ENCODE results near the gene HYKK. TPM values are rescaled to one million over a fixed set of nuclear protein-coding genes. Genes with fewer than 3 reads are reported as not detected.

The HYKK gene
- total and polyA plus RNA-seq, 10 of the 15 experiments (the other 5 are each of a cell fraction or from before 2014, with no cell fraction given): 0.15 to 0.98 (median 0.49) TPM

DNA sequence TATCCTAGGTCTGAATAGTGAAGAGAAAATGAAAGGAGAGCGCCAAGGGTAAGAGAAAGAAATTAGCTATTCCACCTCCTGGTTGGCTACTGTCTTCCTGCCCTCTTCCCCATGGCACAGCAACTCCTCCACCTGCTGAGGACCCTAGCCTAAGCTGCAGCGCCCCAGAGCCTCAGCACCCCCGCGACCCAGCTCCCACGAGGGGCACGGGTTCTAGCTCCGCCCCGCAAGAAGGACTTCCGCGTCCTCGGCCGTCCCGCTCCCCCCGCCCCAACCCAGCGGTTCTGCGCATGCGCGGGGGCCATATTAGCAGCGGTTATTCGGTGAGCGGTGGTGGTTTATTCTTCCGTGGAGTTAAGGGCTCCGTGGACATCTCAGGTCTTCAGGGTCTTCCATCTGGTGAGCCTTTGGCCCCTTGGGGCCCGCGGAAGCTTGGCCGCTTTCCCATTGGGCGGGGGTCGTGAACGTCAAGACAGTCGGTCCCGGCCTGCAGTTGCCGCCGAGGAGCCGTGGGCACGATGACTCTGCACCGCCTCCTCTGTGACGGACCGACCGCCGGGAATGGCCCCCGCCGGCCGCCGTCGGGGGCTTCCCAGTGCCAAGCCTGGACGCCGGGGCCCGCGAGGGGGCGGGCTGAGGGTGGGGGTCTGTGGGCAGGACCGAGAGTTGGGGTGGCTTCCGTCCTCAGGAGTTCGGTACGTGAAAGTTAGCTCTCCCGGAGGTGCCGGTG is 32.9 kb downstream of the HYKK start, which contains the start of gene PSMA4 (continued):
- no peak for TF ChIP-seq SIX5 (IDR thresholded peaks at IDR 0.05; ENCODE audit: low read depth, low read length, severe bottlenecking)
- TF ChIP-seq POU2F2 (IDR thresholded peaks at IDR 0.05; ENCODE audit: borderline replicate concordance, low read depth, low read length): peak; percentile 82
- no peak for TF ChIP-seq SMC3 (IDR thresholded peaks at IDR 0.05; ENCODE audit: borderline replicate concordance, low read length)
- no peak for TF ChIP-seq PBX3 (IDR thresholded peaks at IDR 0.05; ENCODE audit: insufficient replicate concordance, low read depth, low read length)
- peak; percentile 61 for TF ChIP-seq NRF1 (conservative IDR thresholded peaks at IDR 0.05; ENCODE audit: low read depth, low read length)
- TF ChIP-seq IKZF1 (conservative IDR thresholded peaks at IDR 0.05): peak; percentile 80
- TF ChIP-seq, protein P1, sequence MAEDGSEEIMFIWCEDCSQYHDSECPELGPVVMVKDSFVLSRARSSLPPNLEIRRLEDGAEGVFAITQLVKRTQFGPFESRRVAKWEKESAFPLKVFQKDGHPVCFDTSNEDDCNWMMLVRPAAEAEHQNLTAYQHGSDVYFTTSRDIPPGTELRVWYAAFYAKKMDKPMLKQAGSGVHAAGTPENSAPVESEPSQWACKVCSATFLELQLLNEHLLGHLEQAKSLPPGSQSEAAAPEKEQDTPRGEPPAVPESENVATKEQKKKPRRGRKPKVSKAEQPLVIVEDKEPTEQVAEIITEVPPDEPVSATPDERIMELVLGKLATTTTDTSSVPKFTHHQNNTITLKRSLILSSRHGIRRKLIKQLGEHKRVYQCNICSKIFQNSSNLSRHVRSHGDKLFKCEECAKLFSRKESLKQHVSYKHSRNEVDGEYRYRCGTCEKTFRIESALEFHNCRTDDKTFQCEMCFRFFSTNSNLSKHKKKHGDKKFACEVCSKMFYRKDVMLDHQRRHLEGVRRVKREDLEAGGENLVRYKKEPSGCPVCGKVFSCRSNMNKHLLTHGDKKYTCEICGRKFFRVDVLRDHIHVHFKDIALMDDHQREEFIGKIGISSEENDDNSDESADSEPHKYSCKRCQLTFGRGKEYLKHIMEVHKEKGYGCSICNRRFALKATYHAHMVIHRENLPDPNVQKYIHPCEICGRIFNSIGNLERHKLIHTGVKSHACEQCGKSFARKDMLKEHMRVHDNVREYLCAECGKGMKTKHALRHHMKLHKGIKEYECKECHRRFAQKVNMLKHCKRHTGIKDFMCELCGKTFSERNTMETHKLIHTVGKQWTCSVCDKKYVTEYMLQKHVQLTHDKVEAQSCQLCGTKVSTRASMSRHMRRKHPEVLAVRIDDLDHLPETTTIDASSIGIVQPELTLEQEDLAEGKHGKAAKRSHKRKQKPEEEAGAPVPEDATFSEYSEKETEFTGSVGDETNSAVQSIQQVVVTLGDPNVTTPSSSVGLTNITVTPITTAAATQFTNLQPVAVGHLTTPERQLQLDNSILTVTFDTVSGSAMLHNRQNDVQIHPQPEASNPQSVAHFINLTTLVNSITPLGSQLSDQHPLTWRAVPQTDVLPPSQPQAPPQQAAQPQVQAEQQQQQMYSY (CRISPR knock-in tag; IDR thresholded peaks at IDR 0.05): no peak
- TF ChIP-seq ZNF622 (IDR thresholded peaks at IDR 0.05): no peak
- peak; percentile 91; the same call in 1 of the 2 replicates for TF ChIP-seq ASH2L (IDR thresholded peaks at IDR 0.05; ENCODE audit: borderline replicate concordance, low read depth)
- TF ChIP-seq WRNIP1 (IDR thresholded peaks at IDR 0.05; ENCODE audit: borderline replicate concordance, low read depth, low read length): no peak
- no peak for TF ChIP-seq E2F4 (IDR thresholded peaks at IDR 0.05; ENCODE audit: low read depth, low read length)
- TF ChIP-seq KAT2A (conservative IDR thresholded peaks at IDR 0.05; ENCODE audit: control insufficient read depth, low read depth, low read length): no peak
- TF ChIP-seq BCL11A (IDR thresholded peaks at IDR 0.05; ENCODE audit: low read depth, low read length): no peak
- TF ChIP-seq RBBP5 (conservative IDR thresholded peaks at IDR 0.05): peak; percentile 65; the same call in 1 of the 2 replicates
- no peak for TF ChIP-seq TARDBP (IDR thresholded peaks at IDR 0.05; ENCODE audit: borderline replicate concordance)
- TF ChIP-seq KLF5 (IDR thresholded peaks at IDR 0.05; ENCODE audit: partially characterized antibody): no peak
- TF ChIP-seq, protein P2, sequence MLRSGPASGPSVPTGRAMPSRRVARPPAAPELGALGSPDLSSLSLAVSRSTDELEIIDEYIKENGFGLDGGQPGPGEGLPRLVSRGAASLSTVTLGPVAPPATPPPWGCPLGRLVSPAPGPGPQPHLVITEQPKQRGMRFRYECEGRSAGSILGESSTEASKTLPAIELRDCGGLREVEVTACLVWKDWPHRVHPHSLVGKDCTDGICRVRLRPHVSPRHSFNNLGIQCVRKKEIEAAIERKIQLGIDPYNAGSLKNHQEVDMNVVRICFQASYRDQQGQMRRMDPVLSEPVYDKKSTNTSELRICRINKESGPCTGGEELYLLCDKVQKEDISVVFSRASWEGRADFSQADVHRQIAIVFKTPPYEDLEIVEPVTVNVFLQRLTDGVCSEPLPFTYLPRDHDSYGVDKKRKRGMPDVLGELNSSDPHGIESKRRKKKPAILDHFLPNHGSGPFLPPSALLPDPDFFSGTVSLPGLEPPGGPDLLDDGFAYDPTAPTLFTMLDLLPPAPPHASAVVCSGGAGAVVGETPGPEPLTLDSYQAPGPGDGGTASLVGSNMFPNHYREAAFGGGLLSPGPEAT (IDR thresholded peaks at IDR 0.05; ENCODE audit: low read depth): peak; percentile 80; the same call in 1 of the 2 replicates
- TF ChIP-seq NFIC (IDR thresholded peaks at IDR 0.05; ENCODE audit: low read depth, low read length): no peak
- TF ChIP-seq TAF1 (IDR thresholded peaks at IDR 0.05; ENCODE audit: borderline replicate concordance, low read depth, low read length): peak; percentile 83; the same call in 1 of the 2 replicates
- TF ChIP-seq NR2F1 (conservative IDR thresholded peaks at IDR 0.05): 0 out of 2 replicates have a peak, but pooled peaks have one; percentile 29
- no peak for TF ChIP-seq MYB (IDR thresholded peaks at IDR 0.05; ENCODE audit: borderline replicate concordance, low read depth, low read length)
- no peak for TF ChIP-seq ZNF384 (IDR thresholded peaks at IDR 0.05; ENCODE audit: borderline replicate concordance, low read depth, low read length)
- TF ChIP-seq, protein P3, sequence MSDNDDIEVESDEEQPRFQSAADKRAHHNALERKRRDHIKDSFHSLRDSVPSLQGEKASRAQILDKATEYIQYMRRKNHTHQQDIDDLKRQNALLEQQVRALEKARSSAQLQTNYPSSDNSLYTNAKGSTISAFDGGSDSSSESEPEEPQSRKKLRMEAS (IDR thresholded peaks at IDR 0.05; ENCODE audit: low read depth, low read length): peak; percentile 36; the same call in 1 of the 2 replicates

All from GM12878 (cell line).